K562 (cell line): ENCODE data around the gene SLC12A4. TPM values are rescaled to one million over a fixed set of nuclear protein-coding genes. Genes with fewer than 3 reads are reported as not detected.

Source experiments
- ADNP ChIP-seq: fragments of 200-800 bp; sonication (Bioruptor generic); IDR thresholded peaks from 2 replicates; pipeline ENCODE4 v1.6.1; 2016; ENCODE audit warnings: missing genetic modification characterization, missing compliant biosample characterization
- ARHGAP35 ChIP-seq: fragments of 450-650 bp; IDR thresholded peaks from 2 replicates; pipeline ENCODE4 v1.6.1; 2018; ENCODE audit not compliant: partially characterized antibody
- ARNT ChIP-seq, 2 experiments: fragments of 450-650 bp; IDR thresholded peaks; 2 replicates each; pipeline ENCODE4 v1.6.1; 2016; ENCODE audit warnings: mild to moderate bottlenecking in 1 of 2
- ATF1 ChIP-seq, 2 experiments: fragments of 450-650 bp in 1 of 2; IDR thresholded peaks; 2 replicates each; pipeline ENCODE4 v1.6.1; 2016; ENCODE audit warnings: missing compliant biosample characterization in 1 of 2, missing genetic modification characterization in 1 of 2
- CTBP1 ChIP-seq: fragments of 450-650 bp; IDR thresholded peaks from 2 replicates; pipeline ENCODE4 v1.6.1; 2016; ENCODE audit warnings: borderline replicate concordance
- ERF ChIP-seq: fragments of 450-650 bp; formaldehyde crosslinking; IDR thresholded peaks from 2 replicates; pipeline ENCODE4 v1.4.0; 2020; ENCODE audit warnings: mild to moderate bottlenecking, mixed read lengths
- FOS ChIP-seq: IDR thresholded peaks from 3 replicates; pipeline ENCODE4 v1.6.1; 2011; ENCODE audit not compliant: insufficient read length; ENCODE audit errors: extremely low read depth
- FOSL1 ChIP-seq: fragments of 200-800 bp; sonication (Bioruptor generic); conservative IDR thresholded peaks from 2 replicates; pipeline ENCODE4 v1.6.1; 2016; ENCODE audit warnings: missing genetic modification characterization, missing compliant biosample characterization
- HIVEP1 ChIP-seq: fragments of 250-450 bp; sonication (Bioruptor Pico); IDR thresholded peaks from 2 replicates; pipeline ENCODE4 v1.4.0; 2020; ENCODE audit warnings: mild to moderate bottlenecking
- MEF2D ChIP-seq: conservative IDR thresholded peaks from 2 replicates; pipeline ENCODE4 v1.6.1; 2016; ENCODE audit warnings: low read depth, missing genetic modification characterization, missing compliant biosample characterization
- PHB2 ChIP-seq: fragments of 450-650 bp; IDR thresholded peaks from 2 replicates; pipeline ENCODE4 v1.6.1; 2017; ENCODE audit warnings: low read depth
- SIN3B ChIP-seq: fragments of 450-650 bp; IDR thresholded peaks from 2 replicates; pipeline ENCODE4 v1.6.1; 2017; ENCODE audit warnings: low read depth, mild to moderate bottlenecking, moderate library complexity
- SUPT5H ChIP-seq: fragments of 450-650 bp; IDR thresholded peaks from 2 replicates; pipeline ENCODE4 v1.6.1; 2016
- ZNF134 ChIP-seq: fragments of 250-450 bp; sonication (Bioruptor Pico); conservative IDR thresholded peaks from 2 replicates; pipeline ENCODE4 v1.4.0; 2020
- ZNF232 ChIP-seq: sonication (generic); formaldehyde crosslinking; IDR thresholded peaks from 2 replicates; pipeline ENCODE4 v1.8.0; 2022; ENCODE audit warnings: mild to moderate bottlenecking, missing genetic modification reagents
- ZNF408 ChIP-seq: fragments of 250-450 bp; sonication (Bioruptor Pico); IDR thresholded peaks from 2 replicates; pipeline ENCODE4 v1.4.0; 2020; ENCODE audit warnings: low read depth, mild to moderate bottlenecking, moderate library complexity
- ZNF551 ChIP-seq: fragments of 250-450 bp; sonication (Bioruptor Pico); IDR thresholded peaks from 2 replicates; pipeline ENCODE4 v1.5.0; 2021; ENCODE audit warnings: mild to moderate bottlenecking, moderate library complexity
- ZNF696 ChIP-seq: fragments of 250-450 bp; sonication (Bioruptor Pico); conservative IDR thresholded peaks from 2 replicates; pipeline ENCODE4 v1.4.0; 2020; ENCODE audit warnings: mild to moderate bottlenecking, moderate library complexity
- polyA plus RNA-seq, 8 experiments: library from polyadenylated mRNA; depleted of rRNA in 4 of 8; stranded (reverse) in 5 of 8; unstranded in 3 of 8; fragments of >200 nt; fragmentation: Nextera tagmentation in 2 of 8; fragmentation: Illumina TruSeq in 1 of 8; extraction: Ambion mirVana in 2 of 8; extraction: Trizol in 1 of 8; gene quantifications; 2 replicates each; pipeline versions ENCODE4 v1.2.1 to v1.2.3, GENCODE V29; 2011 to 2014; ENCODE audit warnings: inconsistent platforms in 1 of 8, missing spikeins in 1 of 8
- total RNA-seq, 7 experiments: library from RNA; depleted of rRNA in 6 of 7; stranded (reverse); fragments of >200 nt in 6 of 7; fragmentation: Illumina TruSeq in 2 of 7; extraction: Trizol in 2 of 7; gene quantifications; 2 replicates each; pipeline versions ENCODE4 v1.2.1 to v1.2.3, GENCODE V29; 2011 to 2021; ENCODE audit warnings: low replicate concordance in 1 of 7
- TF ChIP-seq, protein P1 (sequence below), 2 experiments: fragments of 450-650 bp in 1 of 2; sonication (generic) in 1 of 2; formaldehyde crosslinking; conservative IDR thresholded peaks; 2 replicates each; pipeline versions ENCODE4 v1.4.0 to v1.8.1; 2020 to 2022; ENCODE audit warnings: mild to moderate bottlenecking in 1 of 2, missing genetic modification reagents in 1 of 2
- TF ChIP-seq, protein P2 (sequence below): fragments of 200-800 bp; sonication (Bioruptor generic); IDR thresholded peaks from 2 replicates; pipeline ENCODE4 v1.6.1; 2016; ENCODE audit warnings: missing genetic modification characterization, missing compliant biosample characterization
- TF ChIP-seq, protein P3 (sequence below), 2 experiments: IDR thresholded peaks; 2 replicates each; pipeline ENCODE4 v1.6.1; 2011; ENCODE audit warnings: borderline replicate concordance in 1 of 2, control low read depth in 1 of 2, low read depth in 1 of 2, low read length in 1 of 2, mild to moderate bottlenecking in 1 of 2, mixed read lengths in 1 of 2, moderate library complexity in 1 of 2; ENCODE audit not compliant: insufficient read depth in 1 of 2, insufficient read length in 1 of 2, poor library complexity in 1 of 2, severe bottlenecking in 1 of 2; ENCODE audit errors: extremely low read depth in 1 of 2

SLC12A4 gene
- total and polyA plus RNA-seq, 9 of the 15 experiments (the other 6 are each of a cell fraction or from before 2014, with no cell fraction given): 0.75 to 43.5 (median 15.0) TPM

DNA sequence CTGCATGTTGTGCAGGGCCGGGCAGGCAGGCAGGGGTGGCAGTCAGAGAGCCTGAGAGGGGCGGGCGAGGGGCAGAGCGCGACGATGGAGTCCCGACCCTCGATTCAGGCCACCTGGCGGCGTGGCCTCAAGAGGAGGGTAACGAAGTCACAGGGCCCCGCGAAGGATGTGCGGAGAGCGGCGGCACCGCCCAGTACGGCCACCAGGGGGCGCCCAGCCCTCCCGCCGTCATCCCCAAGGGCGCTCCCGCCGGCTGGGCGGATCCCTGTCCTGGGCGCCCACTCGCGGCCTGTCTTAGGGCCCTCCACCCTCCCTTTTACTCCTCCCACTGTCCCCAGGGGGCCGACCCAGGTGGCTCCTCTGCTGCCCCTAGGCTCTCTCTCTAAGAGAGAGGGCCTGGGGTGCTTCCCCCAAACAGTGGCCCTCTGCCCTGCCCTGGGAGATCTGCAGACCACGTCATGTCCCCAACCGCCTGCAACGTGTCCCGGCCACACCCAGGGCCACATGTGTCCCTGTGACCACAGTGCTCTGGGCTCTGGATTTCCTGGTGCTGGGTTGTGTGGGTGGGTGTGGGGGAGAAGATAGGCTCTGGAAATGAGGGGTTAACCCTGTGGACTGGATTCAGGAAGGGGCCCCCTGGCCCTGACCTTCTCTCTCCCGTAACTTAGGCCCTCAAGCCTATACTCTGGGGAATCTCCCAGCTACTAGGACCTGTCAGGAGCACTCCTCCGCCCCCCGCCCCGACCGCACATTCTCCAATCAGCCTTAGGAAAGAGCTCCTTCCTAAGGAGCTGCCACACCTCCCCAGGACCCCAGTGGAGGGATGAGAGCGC, 25.0 kb upstream of the SLC12A4 start (continued):
- TF ChIP-seq ATF1 (CRISPR knock-in tag; IDR thresholded peaks at IDR 0.05): 0 out of 2 replicates have a peak, but pooled peaks have one; percentile 44
- peak; percentile 93 for TF ChIP-seq ATF1 (tag; IDR thresholded peaks at IDR 0.05)
- 0 out of 2 replicates have a peak, but pooled peaks have one; percentile 29 for TF ChIP-seq ZNF134
- TF ChIP-seq ARNT (IDR thresholded peaks at IDR 0.05): peak in 1 of 2 experiments; percentile 23; a peak in 1 of 4 replicates
- TF ChIP-seq ZNF232 (CRISPR knock-in tag): no peak; the same call in 1 of the 2 replicates
- no peak for TF ChIP-seq ZNF696 (CRISPR knock-in tag)
- no peak for TF ChIP-seq HIVEP1 (CRISPR knock-in tag)
- TF ChIP-seq SUPT5H: peak; percentile 67
- no peak for TF ChIP-seq ERF
- peak; percentile 17; the same call in 1 of the 2 replicates for TF ChIP-seq MEF2D (tag)
- TF ChIP-seq ZNF408 (CRISPR knock-in tag): no peak
- no peak for TF ChIP-seq ARHGAP35
- TF ChIP-seq, protein P1, sequence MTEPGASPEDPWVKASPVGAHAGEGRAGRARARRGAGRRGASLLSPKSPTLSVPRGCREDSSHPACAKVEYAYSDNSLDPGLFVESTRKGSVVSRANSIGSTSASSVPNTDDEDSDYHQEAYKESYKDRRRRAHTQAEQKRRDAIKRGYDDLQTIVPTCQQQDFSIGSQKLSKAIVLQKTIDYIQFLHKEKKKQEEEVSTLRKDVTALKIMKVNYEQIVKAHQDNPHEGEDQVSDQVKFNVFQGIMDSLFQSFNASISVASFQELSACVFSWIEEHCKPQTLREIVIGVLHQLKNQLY (CRISPR knock-in tag; conservative IDR thresholded peaks at IDR 0.05): no peak
- TF ChIP-seq CTBP1: peak; percentile 90
- no peak for TF ChIP-seq PHB2
- TF ChIP-seq, protein P2, sequence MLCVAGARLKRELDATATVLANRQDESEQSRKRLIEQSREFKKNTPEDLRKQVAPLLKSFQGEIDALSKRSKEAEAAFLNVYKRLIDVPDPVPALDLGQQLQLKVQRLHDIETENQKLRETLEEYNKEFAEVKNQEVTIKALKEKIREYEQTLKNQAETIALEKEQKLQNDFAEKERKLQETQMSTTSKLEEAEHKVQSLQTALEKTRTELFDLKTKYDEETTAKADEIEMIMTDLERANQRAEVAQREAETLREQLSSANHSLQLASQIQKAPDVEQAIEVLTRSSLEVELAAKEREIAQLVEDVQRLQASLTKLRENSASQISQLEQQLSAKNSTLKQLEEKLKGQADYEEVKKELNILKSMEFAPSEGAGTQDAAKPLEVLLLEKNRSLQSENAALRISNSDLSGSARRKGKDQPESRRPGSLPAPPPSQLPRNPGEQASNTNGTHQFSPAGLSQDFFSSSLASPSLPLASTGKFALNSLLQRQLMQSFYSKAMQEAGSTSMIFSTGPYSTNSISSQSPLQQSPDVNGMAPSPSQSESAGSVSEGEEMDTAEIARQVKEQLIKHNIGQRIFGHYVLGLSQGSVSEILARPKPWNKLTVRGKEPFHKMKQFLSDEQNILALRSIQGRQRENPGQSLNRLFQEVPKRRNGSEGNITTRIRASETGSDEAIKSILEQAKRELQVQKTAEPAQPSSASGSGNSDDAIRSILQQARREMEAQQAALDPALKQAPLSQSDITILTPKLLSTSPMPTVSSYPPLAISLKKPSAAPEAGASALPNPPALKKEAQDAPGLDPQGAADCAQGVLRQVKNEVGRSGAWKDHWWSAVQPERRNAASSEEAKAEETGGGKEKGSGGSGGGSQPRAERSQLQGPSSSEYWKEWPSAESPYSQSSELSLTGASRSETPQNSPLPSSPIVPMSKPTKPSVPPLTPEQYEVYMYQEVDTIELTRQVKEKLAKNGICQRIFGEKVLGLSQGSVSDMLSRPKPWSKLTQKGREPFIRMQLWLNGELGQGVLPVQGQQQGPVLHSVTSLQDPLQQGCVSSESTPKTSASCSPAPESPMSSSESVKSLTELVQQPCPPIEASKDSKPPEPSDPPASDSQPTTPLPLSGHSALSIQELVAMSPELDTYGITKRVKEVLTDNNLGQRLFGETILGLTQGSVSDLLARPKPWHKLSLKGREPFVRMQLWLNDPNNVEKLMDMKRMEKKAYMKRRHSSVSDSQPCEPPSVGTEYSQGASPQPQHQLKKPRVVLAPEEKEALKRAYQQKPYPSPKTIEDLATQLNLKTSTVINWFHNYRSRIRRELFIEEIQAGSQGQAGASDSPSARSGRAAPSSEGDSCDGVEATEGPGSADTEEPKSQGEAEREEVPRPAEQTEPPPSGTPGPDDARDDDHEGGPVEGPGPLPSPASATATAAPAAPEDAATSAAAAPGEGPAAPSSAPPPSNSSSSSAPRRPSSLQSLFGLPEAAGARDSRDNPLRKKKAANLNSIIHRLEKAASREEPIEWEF (CRISPR knock-in tag): 0 out of 2 replicates have a peak, but pooled peaks have one; percentile 68
- no peak for TF ChIP-seq ZNF551 (CRISPR knock-in tag)
- TF ChIP-seq ADNP (tag): no peak
- TF ChIP-seq FOSL1 (tag): peak; percentile 38; the same call in 1 of the 2 replicates
- TF ChIP-seq, protein P3, sequence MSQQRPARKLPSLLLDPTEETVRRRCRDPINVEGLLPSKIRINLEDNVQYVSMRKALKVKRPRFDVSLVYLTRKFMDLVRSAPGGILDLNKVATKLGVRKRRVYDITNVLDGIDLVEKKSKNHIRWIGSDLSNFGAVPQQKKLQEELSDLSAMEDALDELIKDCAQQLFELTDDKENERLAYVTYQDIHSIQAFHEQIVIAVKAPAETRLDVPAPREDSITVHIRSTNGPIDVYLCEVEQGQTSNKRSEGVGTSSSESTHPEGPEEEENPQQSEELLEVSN (IDR thresholded peaks at IDR 0.05; ENCODE audit: borderline replicate concordance in 1 of 2, extremely low read depth in 1 of 2, insufficient read depth in 1 of 2, insufficient read length in 1 of 2, low read depth in 1 of 2, low read length in 1 of 2, poor library complexity in 1 of 2, severe bottlenecking in 1 of 2): peak; percentile 88
- no peak for TF ChIP-seq FOS
- 0 out of 2 replicates have a peak, but pooled peaks have one; percentile 48 for TF ChIP-seq SIN3B
